GM15510 (cell line): Measurements from ENCODE around the gene MREG.

Experiments
- POLR2A ChIP-seq: IDR thresholded peaks from 3 replicates; pipeline ENCODE4 v1.6.1; 2011; ENCODE audit warnings: borderline replicate concordance; ENCODE audit not compliant: insufficient read length; ENCODE audit errors: extremely low read depth

The MREG gene

DNA sequence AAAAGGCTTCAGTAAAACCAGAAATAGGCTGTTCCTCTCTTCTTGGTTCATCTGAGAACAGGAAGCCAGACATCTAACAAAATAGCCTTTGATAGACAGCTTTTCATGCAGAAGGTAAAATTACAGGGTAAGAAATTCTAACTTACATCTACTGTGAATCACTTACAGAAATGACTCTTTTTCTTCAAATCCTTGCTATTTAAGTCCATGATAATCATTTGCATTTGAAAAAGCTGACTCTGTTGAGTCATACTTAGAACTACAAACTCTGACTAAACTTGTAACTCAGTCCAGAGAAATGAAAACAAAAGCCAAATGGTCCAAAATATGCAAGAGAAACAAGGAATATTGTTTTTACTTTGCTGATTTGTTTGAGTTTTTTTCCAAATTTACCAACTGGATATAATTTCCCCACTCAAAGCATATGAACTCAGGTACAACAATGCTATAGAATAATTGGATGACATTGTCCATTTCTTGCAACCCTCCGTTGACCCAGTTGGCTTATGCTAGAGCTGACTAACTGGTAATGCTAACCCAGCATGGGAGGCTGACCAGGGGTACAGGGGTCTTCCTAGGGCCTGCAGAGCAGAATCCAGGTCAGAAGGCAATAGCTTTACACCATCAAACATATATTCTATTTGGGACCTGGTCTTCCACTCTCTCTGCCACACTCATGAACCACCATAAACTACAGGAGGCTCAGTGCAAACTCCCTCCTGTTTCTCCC, 18.8 kb upstream of the MREG start:
- no peak for TF ChIP-seq POLR2A

GRCh38 chr2:216030216-216030615, 16.9 kb upstream of the MREG start:
- TF ChIP-seq POLR2A: no peak

GRCh38 chr2:216029416-216030129, 16.2 kb upstream of the MREG start:
- TF ChIP-seq POLR2A: no peak

- no peak for TF ChIP-seq POLR2A
These were observed 11.5 kb upstream of the MREG start for GRCh38 chr2:216024779-216025336.

GRCh38 chr2:216023055-216023648, 9.8 kb upstream of the MREG start:
- no peak for TF ChIP-seq POLR2A

DNA sequence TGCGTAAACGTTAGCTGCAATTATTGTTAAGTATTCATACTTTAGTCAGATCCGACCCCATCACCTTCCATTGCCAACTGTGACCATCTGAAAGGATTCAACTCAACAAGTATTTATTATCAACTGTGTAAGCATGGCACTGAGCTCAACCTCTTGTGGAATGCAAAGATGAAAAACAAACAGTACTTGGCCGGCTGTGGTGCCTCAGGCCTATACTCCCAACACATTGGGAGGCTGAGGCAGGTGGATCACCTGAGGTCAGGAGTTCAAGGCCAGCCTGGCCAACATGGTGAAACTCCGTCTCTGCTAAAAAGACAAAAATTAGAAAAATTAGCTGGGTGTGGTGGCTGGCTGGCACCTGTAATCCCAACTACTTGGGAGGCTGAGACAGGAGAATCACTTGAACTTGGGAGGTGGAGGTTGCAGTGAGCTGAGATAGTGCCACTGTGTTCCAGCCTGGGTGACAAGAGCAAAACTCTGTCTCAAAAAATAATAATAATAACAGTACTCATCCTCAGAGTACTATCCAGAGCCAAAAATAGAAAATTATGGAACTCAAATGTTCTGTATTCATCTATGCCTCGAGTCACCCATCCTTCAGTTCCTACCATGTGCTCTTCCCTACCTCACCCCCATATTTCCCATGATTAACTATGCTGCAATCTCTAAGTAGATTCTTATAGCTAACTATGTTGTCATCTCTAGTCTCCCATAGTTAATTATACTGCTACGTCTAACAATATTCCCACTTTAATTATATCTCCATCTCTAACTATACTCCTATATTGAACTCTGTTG, 8.6 kb upstream of the MREG start:
- no peak for TF ChIP-seq POLR2A

- no peak for TF ChIP-seq POLR2A
These were observed 5.4 kb upstream of the MREG start for GRCh38 chr2:216018709-216019108.

GRCh38 chr2:216017365-216017764, 4.0 kb upstream of the MREG start:
- TF ChIP-seq POLR2A: no peak

DNA sequence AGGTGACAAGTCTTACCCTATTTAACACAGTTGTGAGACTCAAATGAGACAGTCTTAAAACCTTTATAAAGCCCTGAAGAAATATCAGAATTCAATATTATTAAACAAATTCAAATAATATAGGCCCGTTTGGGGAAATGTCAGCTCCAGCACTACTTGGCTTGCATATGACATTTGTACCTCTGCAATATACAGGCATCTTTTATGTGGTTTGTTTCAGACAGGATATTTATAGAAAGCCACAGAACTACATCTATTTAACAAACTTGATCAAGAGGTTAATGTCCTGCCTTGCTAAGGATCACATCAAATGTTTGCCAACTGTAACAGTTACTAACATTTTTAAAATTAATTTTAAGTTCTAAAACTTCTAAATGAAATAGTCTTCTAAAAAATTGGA, 3.2 kb upstream of the MREG start:
- no peak for TF ChIP-seq POLR2A

- TF ChIP-seq POLR2A: peak; percentile 29
These were observed 2.5 kb upstream of the MREG start for GRCh38 chr2:216015722-216016464.

DNA sequence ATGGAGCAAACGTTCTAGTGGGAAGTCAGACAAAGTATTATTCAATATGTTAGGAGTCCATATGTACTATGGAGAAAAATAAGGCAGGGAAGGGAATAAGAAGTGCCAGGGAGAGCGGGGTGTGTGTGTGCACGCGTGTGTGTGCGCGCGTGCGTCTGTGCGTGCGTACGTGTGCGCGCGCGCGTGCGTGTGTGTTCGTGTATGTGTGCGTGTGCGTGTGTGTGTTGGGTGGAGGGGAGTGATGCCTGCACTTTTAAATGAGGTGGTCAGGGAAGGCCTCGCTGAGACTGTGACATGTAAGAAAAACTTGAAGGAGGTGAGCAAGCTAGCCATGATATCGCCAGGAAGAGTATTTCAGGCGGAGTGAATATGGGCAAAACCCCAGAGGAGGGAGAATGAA, 1.6 kb upstream of the MREG start:
- no peak for TF ChIP-seq POLR2A

GRCh38 chr2:216014006-216014405, 655 bp upstream of the MREG start:
- no peak for TF ChIP-seq POLR2A

GRCh38 chr2:216012830-216013079, 596 bp downstream of the MREG start:
- no peak for TF ChIP-seq POLR2A

DNA sequence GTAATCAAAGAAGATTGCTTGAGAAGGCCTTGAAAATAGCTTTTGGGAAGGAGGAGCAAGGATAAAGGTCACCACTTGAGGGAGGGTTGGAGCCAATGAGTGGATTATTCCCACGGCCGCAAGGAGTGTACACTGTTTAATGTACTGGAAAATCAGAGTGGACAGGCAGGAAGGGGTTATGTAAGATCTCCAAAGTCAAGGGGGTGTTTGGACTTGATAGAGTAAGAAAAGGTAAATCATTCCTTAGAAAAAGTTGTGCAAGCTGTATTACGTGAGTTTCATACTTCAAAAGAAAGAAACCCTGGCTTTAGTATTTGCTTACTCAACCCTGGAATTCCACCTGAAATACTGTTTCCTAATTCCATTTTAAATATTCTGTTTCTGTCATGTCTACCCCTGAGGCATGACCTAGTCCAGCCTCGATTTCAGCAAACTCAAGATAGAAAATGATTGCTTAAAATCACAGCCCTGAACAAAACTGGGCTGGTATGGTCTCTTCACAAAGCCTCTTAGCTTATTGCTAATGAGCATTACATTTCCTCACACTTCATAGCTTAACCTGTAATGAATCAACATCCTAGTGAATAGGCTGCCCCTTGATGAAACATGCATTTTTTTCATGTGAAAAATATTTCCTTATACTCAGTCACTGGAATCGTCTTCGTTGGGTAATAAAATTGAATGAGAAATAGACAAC, 1.1 kb downstream of the MREG start:
- TF ChIP-seq POLR2A: no peak

DNA sequence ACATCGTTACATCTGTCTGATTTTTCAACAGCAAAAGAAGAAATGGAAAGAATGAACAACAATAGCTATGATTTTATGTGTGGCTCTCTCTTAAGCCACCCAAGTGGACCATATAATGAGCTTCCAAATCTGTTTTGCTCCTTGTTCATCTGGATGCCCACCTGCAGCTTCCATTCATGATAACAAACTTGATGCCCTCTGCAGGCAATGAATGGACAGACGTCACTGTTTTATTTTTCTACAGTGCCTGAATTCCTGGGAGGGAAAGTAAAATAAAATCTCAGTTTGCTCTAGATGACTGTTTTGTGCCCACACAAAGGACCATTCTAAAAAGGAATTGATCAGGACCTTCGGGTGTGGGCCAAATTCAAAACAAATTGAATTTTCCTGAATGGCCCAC, 5.0 kb downstream of the MREG start:
- TF ChIP-seq POLR2A: no peak

DNA sequence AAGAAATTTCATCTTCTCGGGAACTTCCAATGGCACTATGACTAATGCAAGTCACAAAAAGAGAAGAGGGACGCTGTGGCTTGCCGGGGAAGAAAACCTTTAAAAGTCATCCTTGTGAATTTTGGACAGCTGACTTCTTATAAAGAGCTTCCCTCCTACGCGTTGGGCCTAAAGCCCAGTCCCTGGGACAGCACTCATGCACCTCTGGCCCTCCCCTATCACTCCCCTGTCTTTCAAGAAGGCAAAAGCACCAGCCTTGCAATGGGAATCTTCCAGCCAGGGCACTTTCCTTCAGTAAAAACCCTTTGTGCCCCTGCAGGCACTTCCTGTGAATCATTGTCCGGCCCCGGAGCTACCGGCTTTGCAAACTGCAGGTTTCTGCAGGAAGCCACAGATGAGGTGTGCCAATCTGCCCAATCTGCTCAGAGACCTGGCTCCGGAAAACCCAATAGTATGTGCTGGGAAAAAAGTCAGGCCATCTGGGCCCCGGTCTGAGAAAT, 7.1 kb downstream of the MREG start:
- TF ChIP-seq POLR2A: no peak
